ENCODE results near the gene SORBS1.

SORBS1 gene

GRCh38 chr10:95440038-95440725, 121.0 kb downstream of the SORBS1 start:
- no peaks in the 10 kb centered on the region for H3K9me3 ChIP-seq (ENCODE audit: control insufficient read depth, insufficient read depth, low read depth, low read length)
- no peaks in the 10 kb centered on the region for H3K36me3 ChIP-seq (ENCODE audit: control insufficient read depth in 2 of 2, insufficient read depth in 1 of 2, low read length in 2 of 2)
- ChIA-PET POLR2A (no interaction called here), CTCF (interaction anchor here (1.3 to 10.1 kb wide), 3 partner anchors 10 to 65 kb away, joined by 3 to 100 read pairs (median 5); no protein-coding TSS in a partner anchor)
- H3K27ac ChIP-seq (ENCODE audit: extremely low read depth, low read depth, low read length) = no peak overlapping the region
- H3K4me3 ChIP-seq (ENCODE audit: low read depth, low read length) = no peak overlapping the region
- H3K4me1 ChIP-seq (ENCODE audit: control insufficient read depth, insufficient read depth, low read length) = peaks cover 4% of the 10 kb centered on the region; the same call in 1 of the 2 replicates
- TF ChIP-seq ZNF354C (tag by site-specific recombination; IDR thresholded peaks at IDR 0.05; ENCODE audit: borderline replicate concordance, low read depth) (no peak), ZNF121 (tag by site-specific recombination; IDR thresholded peaks at IDR 0.05) (no peak), ZNF792 (tag by site-specific recombination; IDR thresholded peaks at IDR 0.05) (no peak), ZNF19 (tag by site-specific recombination; IDR thresholded peaks at IDR 0.05; ENCODE audit: low read depth) (no peak), ZNF558 (tag by site-specific recombination; IDR thresholded peaks at IDR 0.05) (no peak), GLI4 (tag by site-specific recombination; IDR thresholded peaks at IDR 0.05) (no peak), ZNF510 (tag by site-specific recombination; IDR thresholded peaks at IDR 0.05; ENCODE audit: insufficient replicate concordance) (no peak), ZNF791 (tag by site-specific recombination; IDR thresholded peaks at IDR 0.05) (no peak), SETDB1 (IDR thresholded peaks at IDR 0.05; ENCODE audit: insufficient read length, low read length) (no peak), HIC1 (tag by site-specific recombination; IDR thresholded peaks at IDR 0.05) (no peak), ZNF768 (tag by site-specific recombination; IDR thresholded peaks at IDR 0.05) (no peak), ZNF426 (tag by site-specific recombination; IDR thresholded peaks at IDR 0.05) (no peak)

DNA sequence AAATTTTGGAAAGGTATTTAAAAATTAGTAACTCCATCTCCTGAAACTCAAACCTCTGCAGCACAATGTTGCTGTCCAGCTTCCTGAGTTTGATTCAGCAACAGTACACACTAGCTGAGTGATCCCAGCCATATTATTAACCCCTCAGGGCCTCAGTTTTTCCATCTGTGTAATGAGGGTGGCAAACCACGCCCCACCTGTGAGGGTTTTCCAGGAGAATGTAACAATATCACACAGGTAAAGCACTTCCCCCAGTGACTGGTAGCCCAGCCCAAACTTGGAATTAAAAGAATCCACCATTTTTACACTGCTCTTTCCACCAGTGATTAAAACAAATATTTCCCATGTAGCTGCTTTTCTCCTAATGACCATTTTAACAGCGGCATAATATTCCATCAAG, 122.4 kb downstream of the SORBS1 start:
- POLR2A ChIA-PET = no interaction called here
- H3K4me1 ChIP-seq (ENCODE audit: control insufficient read depth, insufficient read depth, low read length) = peaks cover 4% of the 10 kb centered on the region; the same call in 1 of the 2 replicates
- H3K4me3 ChIP-seq (ENCODE audit: low read depth, low read length) = no peak overlapping the region
- H3K27ac ChIP-seq (ENCODE audit: extremely low read depth, low read depth, low read length) = no peak overlapping the region
- CTCF ChIA-PET = interaction anchor here (0.6 to 10.1 kb wide), 5 partner anchors 8 to 195 kb away, joined by 3 to 100 read pairs (median 4); no protein-coding TSS in a partner anchor
- H3K36me3 ChIP-seq (ENCODE audit: control insufficient read depth in 2 of 2, insufficient read depth in 1 of 2, low read length in 2 of 2) = no peaks in the 10 kb centered on the region
- TF ChIP-seq, protein P1, sequence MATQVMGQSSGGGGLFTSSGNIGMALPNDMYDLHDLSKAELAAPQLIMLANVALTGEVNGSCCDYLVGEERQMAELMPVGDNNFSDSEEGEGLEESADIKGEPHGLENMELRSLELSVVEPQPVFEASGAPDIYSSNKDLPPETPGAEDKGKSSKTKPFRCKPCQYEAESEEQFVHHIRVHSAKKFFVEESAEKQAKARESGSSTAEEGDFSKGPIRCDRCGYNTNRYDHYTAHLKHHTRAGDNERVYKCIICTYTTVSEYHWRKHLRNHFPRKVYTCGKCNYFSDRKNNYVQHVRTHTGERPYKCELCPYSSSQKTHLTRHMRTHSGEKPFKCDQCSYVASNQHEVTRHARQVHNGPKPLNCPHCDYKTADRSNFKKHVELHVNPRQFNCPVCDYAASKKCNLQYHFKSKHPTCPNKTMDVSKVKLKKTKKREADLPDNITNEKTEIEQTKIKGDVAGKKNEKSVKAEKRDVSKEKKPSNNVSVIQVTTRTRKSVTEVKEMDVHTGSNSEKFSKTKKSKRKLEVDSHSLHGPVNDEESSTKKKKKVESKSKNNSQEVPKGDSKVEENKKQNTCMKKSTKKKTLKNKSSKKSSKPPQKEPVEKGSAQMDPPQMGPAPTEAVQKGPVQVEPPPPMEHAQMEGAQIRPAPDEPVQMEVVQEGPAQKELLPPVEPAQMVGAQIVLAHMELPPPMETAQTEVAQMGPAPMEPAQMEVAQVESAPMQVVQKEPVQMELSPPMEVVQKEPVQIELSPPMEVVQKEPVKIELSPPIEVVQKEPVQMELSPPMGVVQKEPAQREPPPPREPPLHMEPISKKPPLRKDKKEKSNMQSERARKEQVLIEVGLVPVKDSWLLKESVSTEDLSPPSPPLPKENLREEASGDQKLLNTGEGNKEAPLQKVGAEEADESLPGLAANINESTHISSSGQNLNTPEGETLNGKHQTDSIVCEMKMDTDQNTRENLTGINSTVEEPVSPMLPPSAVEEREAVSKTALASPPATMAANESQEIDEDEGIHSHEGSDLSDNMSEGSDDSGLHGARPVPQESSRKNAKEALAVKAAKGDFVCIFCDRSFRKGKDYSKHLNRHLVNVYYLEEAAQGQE (tag by site-specific recombination; IDR thresholded peaks at IDR 0.05) = 0 out of 2 replicates have a peak, but pooled peaks have one; percentile 36
- TF ChIP-seq, protein P2, sequence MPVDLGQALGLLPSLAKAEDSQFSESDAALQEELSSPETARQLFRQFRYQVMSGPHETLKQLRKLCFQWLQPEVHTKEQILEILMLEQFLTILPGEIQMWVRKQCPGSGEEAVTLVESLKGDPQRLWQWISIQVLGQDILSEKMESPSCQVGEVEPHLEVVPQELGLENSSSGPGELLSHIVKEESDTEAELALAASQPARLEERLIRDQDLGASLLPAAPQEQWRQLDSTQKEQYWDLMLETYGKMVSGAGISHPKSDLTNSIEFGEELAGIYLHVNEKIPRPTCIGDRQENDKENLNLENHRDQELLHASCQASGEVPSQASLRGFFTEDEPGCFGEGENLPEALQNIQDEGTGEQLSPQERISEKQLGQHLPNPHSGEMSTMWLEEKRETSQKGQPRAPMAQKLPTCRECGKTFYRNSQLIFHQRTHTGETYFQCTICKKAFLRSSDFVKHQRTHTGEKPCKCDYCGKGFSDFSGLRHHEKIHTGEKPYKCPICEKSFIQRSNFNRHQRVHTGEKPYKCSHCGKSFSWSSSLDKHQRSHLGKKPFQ (tag by site-specific recombination; IDR thresholded peaks at IDR 0.05) = no peak
- H3K9me3 ChIP-seq (ENCODE audit: control insufficient read depth, insufficient read depth, low read depth, low read length) = no peaks in the 10 kb centered on the region

Data from HEK293 (cell line).